Suprapubic skin (tissue), 4 donors: Measurements from ENCODE around the gene OSBPL8. TPM values are rescaled to one million over a fixed set of nuclear protein-coding genes. Genes with fewer than 3 reads are reported as not detected.

ENCODE experiments used
- DNase-seq, 2 donors: peaks; one replicate each; pipeline ENCODE4 v3.0.0-alpha.2; 2019; ENCODE audit warnings: low spot score in 2 of 2
- H3K27ac ChIP-seq: fragments of 200-600 bp; sonication (generic); one replicate; pipeline ENCODE4 v1.5.1; 2019
- H3K27me3 ChIP-seq: fragments of 200-600 bp; sonication (generic); one replicate; pipeline ENCODE4 v1.5.1; 2019
- H3K36me3 ChIP-seq: fragments of 200-600 bp; sonication (generic); one replicate; pipeline ENCODE4 v1.5.1; 2019
- H3K4me1 ChIP-seq: fragments of 200-600 bp; sonication (generic); one replicate; pipeline ENCODE4 v1.5.1; 2019
- H3K4me3 ChIP-seq: fragments of 200-600 bp; sonication (generic); one replicate; pipeline ENCODE4 v1.5.1; 2019; ENCODE audit warnings: mild to moderate bottlenecking
- H3K9me3 ChIP-seq: fragments of 200-600 bp; sonication (generic); one replicate; pipeline ENCODE4 v1.5.1; 2019
- EP300 ChIP-seq: sonication (generic); formaldehyde crosslinking; IDR thresholded peaks from one replicate; pipeline ENCODE4 v1.6.1; 2017; ENCODE audit warnings: antibody characterized with exemption
- POLR2A ChIP-seq, 2 donors: fragments of 450-650 bp; IDR thresholded peaks; one replicate each; pipeline ENCODE4 v1.6.1; 2017; ENCODE audit warnings: antibody characterized with exemption in 2 of 2, mild to moderate bottlenecking in 2 of 2, moderate library complexity in 2 of 2
- POLR2AphosphoS5 ChIP-seq, 3 donors: sonication (generic); formaldehyde crosslinking; IDR thresholded peaks; one replicate each; pipeline ENCODE4 v1.6.1; 2017; ENCODE audit warnings: antibody characterized with exemption in 3 of 3
- WGBS: methylation state at CpG from one replicate; pipeline ENCODE4 v1.1.5; 2018; 5-methylcytosine and 5-hydroxymethylcytosine counted together
- total RNA-seq, 4 donors: library from RNA; depleted of rRNA; stranded (reverse); fragments of >200 nt; gene quantifications; one replicate each; pipeline ENCODE4 v1.1.0, GENCODE V29; 2016
- TF ChIP-seq, protein P1 (sequence below), 2 donors: fragments of 200-600 bp in 1 of 2; fragments of 450-650 bp in 1 of 2; sonication (generic) in 1 of 2; IDR thresholded peaks; one replicate each; pipeline ENCODE4 v1.5.1; 2016 to 2019; ENCODE audit warnings: antibody characterized with exemption in 2 of 2, mild to moderate bottlenecking in 1 of 2, moderate library complexity in 1 of 2

The OSBPL8 gene
- total RNA-seq, 4 donors from 2014 or later = 73.1 to 116 (median 87.4) TPM

DNA sequence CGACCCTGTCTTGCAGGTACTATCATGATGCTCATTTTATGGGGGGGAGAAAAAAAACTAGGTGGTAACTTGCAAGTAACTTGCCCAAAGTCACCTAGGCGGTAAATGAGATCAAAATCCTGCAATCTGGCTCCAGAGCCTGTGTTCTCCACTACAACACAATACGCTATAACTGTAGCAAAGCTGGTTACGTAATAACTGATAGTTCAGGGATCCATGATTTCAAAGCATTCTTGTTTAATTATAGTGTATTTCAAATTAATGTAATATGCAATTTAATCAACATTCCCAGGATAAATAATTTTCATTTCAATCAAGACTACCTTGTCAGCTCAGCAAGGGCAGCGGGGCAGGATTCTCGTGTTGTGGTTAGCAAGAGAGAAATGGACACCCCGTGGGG is 243.1 kb downstream of the OSBPL8 start:
- H3K9me3 ChIP-seq = no peaks in the 10 kb centered on the region
- H3K27ac ChIP-seq = no peak overlapping the region
- no peaks in the 10 kb centered on the region for H3K36me3 ChIP-seq
- no peaks in the 10 kb centered on the region for H3K27me3 ChIP-seq
- no peaks in the 10 kb centered on the region for H3K4me1 ChIP-seq
- DNase-seq = no peak
- WGBS = 89% methylated on average over 7 of the region's 7 CpGs
- TF ChIP-seq POLR2AphosphoS5 (IDR thresholded peaks at IDR 0.05) (no peak), POLR2A (IDR thresholded peaks at IDR 0.05) (no peak), EP300 (no peak)
- TF ChIP-seq, protein P1, sequence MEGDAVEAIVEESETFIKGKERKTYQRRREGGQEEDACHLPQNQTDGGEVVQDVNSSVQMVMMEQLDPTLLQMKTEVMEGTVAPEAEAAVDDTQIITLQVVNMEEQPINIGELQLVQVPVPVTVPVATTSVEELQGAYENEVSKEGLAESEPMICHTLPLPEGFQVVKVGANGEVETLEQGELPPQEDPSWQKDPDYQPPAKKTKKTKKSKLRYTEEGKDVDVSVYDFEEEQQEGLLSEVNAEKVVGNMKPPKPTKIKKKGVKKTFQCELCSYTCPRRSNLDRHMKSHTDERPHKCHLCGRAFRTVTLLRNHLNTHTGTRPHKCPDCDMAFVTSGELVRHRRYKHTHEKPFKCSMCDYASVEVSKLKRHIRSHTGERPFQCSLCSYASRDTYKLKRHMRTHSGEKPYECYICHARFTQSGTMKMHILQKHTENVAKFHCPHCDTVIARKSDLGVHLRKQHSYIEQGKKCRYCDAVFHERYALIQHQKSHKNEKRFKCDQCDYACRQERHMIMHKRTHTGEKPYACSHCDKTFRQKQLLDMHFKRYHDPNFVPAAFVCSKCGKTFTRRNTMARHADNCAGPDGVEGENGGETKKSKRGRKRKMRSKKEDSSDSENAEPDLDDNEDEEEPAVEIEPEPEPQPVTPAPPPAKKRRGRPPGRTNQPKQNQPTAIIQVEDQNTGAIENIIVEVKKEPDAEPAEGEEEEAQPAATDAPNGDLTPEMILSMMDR (IDR thresholded peaks at IDR 0.05) = no peak
- H3K4me3 ChIP-seq = no peak overlapping the region

DNA sequence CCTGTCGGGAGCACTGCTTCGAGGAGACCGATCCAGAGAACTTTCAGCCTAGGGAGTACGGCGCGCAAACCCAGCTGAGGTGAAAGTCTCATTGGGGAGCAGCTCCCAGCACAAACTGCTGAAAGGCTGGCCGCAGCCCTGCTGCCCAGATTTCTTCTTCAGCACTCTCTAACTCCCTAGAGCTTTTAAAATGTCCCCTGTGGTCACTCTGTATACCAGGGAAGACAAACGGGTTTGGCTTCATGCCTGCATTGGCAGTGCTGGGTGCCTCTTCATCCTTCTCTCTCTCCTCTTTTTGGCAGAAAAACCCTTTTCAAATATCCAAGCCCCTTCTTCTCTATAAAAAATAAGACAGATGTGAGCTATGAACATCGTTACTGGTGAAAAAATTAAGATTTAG is 246.3 kb downstream of the OSBPL8 start:
- no peak overlapping the region for H3K27ac ChIP-seq
- no peaks in the 10 kb centered on the region for H3K4me1 ChIP-seq
- 77% methylated on average over 7 of the region's 9 CpGs for WGBS
- no peak overlapping the region for H3K4me3 ChIP-seq
- no peaks in the 10 kb centered on the region for H3K36me3 ChIP-seq
- H3K27me3 ChIP-seq = no peaks in the 10 kb centered on the region
- no peak for DNase-seq
- no peaks in the 10 kb centered on the region for H3K9me3 ChIP-seq
- TF ChIP-seq POLR2AphosphoS5 (IDR thresholded peaks at IDR 0.05) = no peak
- TF ChIP-seq POLR2A (IDR thresholded peaks at IDR 0.05) = no peak
- TF ChIP-seq, protein P1 (IDR thresholded peaks at IDR 0.05) = no peak
- TF ChIP-seq EP300 = no peak

DNA sequence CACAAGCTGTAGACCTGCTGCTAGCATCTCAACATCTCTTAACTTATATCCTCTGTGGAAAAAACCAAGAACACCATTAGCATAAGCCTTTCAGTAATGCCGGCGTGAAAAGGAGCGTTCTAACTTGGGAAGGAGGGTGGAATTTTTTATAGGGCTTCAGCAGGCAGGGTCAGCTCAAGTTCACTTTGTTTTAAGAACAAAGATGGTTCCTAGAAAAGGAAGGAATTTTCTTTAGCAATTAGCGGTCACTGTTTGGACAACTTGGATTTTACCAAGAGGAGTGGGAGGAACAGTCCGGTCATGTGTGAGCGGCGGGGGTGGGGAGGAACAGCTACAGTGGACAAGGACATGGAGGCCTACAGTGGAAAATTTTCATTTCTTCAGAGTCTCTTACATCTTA is 247.3 kb downstream of the OSBPL8 start:
- H3K36me3 ChIP-seq = no peaks in the 10 kb centered on the region
- no peak overlapping the region for H3K27ac ChIP-seq
- no peak for TF ChIP-seq POLR2AphosphoS5 (IDR thresholded peaks at IDR 0.05)
- no peak for TF ChIP-seq EP300
- no peak for TF ChIP-seq POLR2A (IDR thresholded peaks at IDR 0.05)
- no peaks in the 10 kb centered on the region for H3K27me3 ChIP-seq
- 87% methylated on average over 7 of the region's 7 CpGs for WGBS
- H3K4me3 ChIP-seq = no peak overlapping the region
- no peaks in the 10 kb centered on the region for H3K9me3 ChIP-seq
- no peak for DNase-seq
- H3K4me1 ChIP-seq = no peaks in the 10 kb centered on the region

DNA sequence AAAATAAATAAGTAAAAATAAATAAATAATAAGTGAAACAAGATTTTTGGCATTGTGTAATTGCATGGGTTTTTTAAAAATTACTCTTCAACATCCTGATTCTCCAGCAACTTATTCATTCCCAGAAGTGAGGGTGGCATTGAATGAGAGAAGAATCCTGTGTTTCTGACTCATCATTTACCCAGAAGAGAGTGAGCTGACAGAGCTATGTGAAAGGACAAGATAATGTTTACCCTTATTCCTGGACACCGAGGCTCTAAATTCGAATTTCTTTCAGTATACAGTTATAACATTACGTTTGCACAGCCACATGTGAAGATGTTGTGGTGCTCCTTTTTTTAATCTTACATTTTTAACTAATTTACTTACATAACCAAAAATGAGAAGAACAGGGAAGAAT is 247.8 kb downstream of the OSBPL8 start:
- no peak for TF ChIP-seq POLR2AphosphoS5 (IDR thresholded peaks at IDR 0.05)
- TF ChIP-seq POLR2A (IDR thresholded peaks at IDR 0.05) = no peak
- TF ChIP-seq, protein P1 (IDR thresholded peaks at IDR 0.05) = no peak
- DNase-seq = no peak
- Histone ChIP-seq H3K9me3 (no peaks in the 10 kb centered on the region), H3K4me3 (no peak overlapping the region), H3K27ac (no peak overlapping the region), H3K4me1 (no peaks in the 10 kb centered on the region), H3K27me3 (no peaks in the 10 kb centered on the region), H3K36me3 (no peaks in the 10 kb centered on the region)
- 94% methylated on average over 3 of the region's 3 CpGs for WGBS

DNA sequence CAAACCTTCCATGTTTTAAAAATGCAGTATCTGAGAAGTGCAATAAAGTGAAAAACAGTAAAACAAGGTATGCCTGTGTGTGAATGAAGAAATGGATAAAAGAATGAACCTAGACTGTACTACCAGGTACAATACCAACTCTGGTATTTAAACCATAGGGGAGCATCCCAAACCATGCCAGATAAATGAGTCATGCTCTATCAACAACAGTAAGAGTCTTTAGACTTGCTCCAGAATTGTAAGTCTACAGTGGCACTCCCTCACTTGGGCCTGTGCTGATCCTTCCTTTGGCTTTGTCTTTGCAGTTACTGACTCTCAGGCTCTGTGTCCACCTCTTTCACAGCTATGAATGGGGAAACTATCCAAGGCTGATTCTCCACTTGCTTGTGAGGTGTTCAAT is 249.5 kb downstream of the OSBPL8 start:
- H3K27ac ChIP-seq = no peak overlapping the region

More for the DNA sequence above, 249.5 kb downstream of the OSBPL8 start:
- no peak for DNase-seq
- no peaks in the 10 kb centered on the region for H3K27me3 ChIP-seq
- no peaks in the 10 kb centered on the region for H3K36me3 ChIP-seq
- TF ChIP-seq POLR2AphosphoS5 (IDR thresholded peaks at IDR 0.05) = no peak
- TF ChIP-seq POLR2A (IDR thresholded peaks at IDR 0.05) = no peak
- TF ChIP-seq EP300 = no peak
- TF ChIP-seq, protein P1 (IDR thresholded peaks at IDR 0.05) = no peak
- H3K4me1 ChIP-seq = no peaks in the 10 kb centered on the region
- no peaks in the 10 kb centered on the region for H3K9me3 ChIP-seq
- no peak overlapping the region for H3K4me3 ChIP-seq
